HepG2 (cell line): Measurements from ENCODE around the gene YTHDF1. TPM values are rescaled to one million over a fixed set of nuclear protein-coding genes. Genes with fewer than 3 reads are reported as not detected.

ENCODE experiments used
- AHR ChIP-seq: IDR thresholded peaks from 2 replicates; pipeline ENCODE4 v1.6.1; 2018; ENCODE audit warnings: missing genetic modification reagents, missing compliant biosample characterization
- ATM ChIP-seq: fragments of 450-650 bp; IDR thresholded peaks from 2 replicates; pipeline ENCODE4 v1.7.1; 2017; ENCODE audit warnings: mild to moderate bottlenecking, borderline replicate concordance
- BCLAF1 ChIP-seq: fragments of 450-650 bp; IDR thresholded peaks from 2 replicates; pipeline ENCODE4 v1.6.1; 2017; ENCODE audit warnings: mild to moderate bottlenecking
- CC2D1A ChIP-seq: sonication (generic); formaldehyde crosslinking; IDR thresholded peaks from 2 replicates; pipeline ENCODE4 v1.8.1; 2023; ENCODE audit warnings: mild to moderate bottlenecking, missing genetic modification reagents
- CHD2 ChIP-seq: IDR thresholded peaks from 2 replicates; pipeline ENCODE4 v1.6.1; 2011; ENCODE audit warnings: low read depth, low read length, improper control_type of control experiment
- HINFP ChIP-seq: sonication (generic); formaldehyde crosslinking; IDR thresholded peaks from 2 replicates; pipeline ENCODE4 v1.4.0; 2020; ENCODE audit warnings: low read depth, mild to moderate bottlenecking, missing genetic modification reagents
- HNRNPH1 ChIP-seq: fragments of 200-400 bp; formaldehyde crosslinking; optimal IDR thresholded peaks from 2 replicates; pipeline ENCODE3; 2017; ENCODE audit warnings: mild to moderate bottlenecking, low read depth, low read length
- KAT7 ChIP-seq: IDR thresholded peaks from 2 replicates; pipeline ENCODE4 v1.6.1; 2018; ENCODE audit warnings: borderline replicate concordance, missing compliant biosample characterization
- MAX ChIP-seq: IDR thresholded peaks from 2 replicates; pipeline ENCODE4 v1.6.1; 2012; ENCODE audit warnings: inconsistent platforms
- PHF21A ChIP-seq: sonication (generic); formaldehyde crosslinking; IDR thresholded peaks from 2 replicates; pipeline ENCODE4 v1.5.0; 2020; ENCODE audit warnings: mild to moderate bottlenecking, missing genetic modification reagents
- RARA ChIP-seq: IDR thresholded peaks from 2 replicates; pipeline ENCODE4 v1.6.1; 2016; ENCODE audit warnings: missing genetic modification reagents, missing compliant biosample characterization
- SMC3 ChIP-seq: IDR thresholded peaks from 2 replicates; pipeline ENCODE4 v1.6.1; 2011; ENCODE audit warnings: low read length, improper control_type of control experiment
- SP4 ChIP-seq: sonication (generic); formaldehyde crosslinking; IDR thresholded peaks from 2 replicates; pipeline ENCODE4 v1.8.1; 2023; ENCODE audit warnings: mild to moderate bottlenecking, missing genetic modification reagents
- TGIF2 ChIP-seq: IDR thresholded peaks from 2 replicates; pipeline ENCODE4 v1.6.1; 2016; ENCODE audit warnings: control low read depth, missing compliant biosample characterization
- TMF1 ChIP-seq: sonication (generic); formaldehyde crosslinking; IDR thresholded peaks from 2 replicates; pipeline ENCODE4 v1.8.1; 2022; ENCODE audit warnings: low read depth, missing genetic modification reagents
- ZMAT3 ChIP-seq: sonication (generic); formaldehyde crosslinking; conservative IDR thresholded peaks from 2 replicates; pipeline ENCODE4 v1.7.0; 2021; ENCODE audit warnings: missing genetic modification reagents
- ZNF326 ChIP-seq: sonication (generic); formaldehyde crosslinking; IDR thresholded peaks from 2 replicates; pipeline ENCODE4 v1.4.0; 2020; ENCODE audit warnings: missing genetic modification reagents, borderline replicate concordance
- ZNF468 ChIP-seq: sonication (generic); formaldehyde crosslinking; IDR thresholded peaks from 2 replicates; pipeline ENCODE4 v1.8.0; 2022; ENCODE audit warnings: mild to moderate bottlenecking, moderate library complexity, missing genetic modification reagents
- ZNF501 ChIP-seq: sonication (generic); formaldehyde crosslinking; IDR thresholded peaks from 2 replicates; pipeline ENCODE4 v1.5.1; 2020; ENCODE audit warnings: mild to moderate bottlenecking, moderate library complexity, missing genetic modification reagents
- ZNF549 ChIP-seq: sonication (generic); formaldehyde crosslinking; IDR thresholded peaks from 2 replicates; pipeline ENCODE4 v1.5.0; 2020; ENCODE audit warnings: missing genetic modification reagents
- ZNF782 ChIP-seq: sonication (generic); formaldehyde crosslinking; IDR thresholded peaks from 2 replicates; pipeline ENCODE4 v1.4.0; 2020; ENCODE audit warnings: missing genetic modification reagents, mild to moderate bottlenecking, borderline replicate concordance
- polyA plus RNA-seq, 8 experiments: library from polyadenylated mRNA; depleted of rRNA in 3 of 8; stranded (reverse) in 7 of 8; unstranded in 1 of 8; fragments of >200 nt; fragmentation: Illumina TruSeq in 4 of 8; extraction: Trizol in 4 of 8; gene quantifications; 2 replicates each; pipeline versions ENCODE4 v1.2.1 to v1.2.3, GENCODE V29; 2011 to 2016; ENCODE audit warnings: low read depth in 4 of 8, missing spikeins in 1 of 8, mixed read lengths in 1 of 8; ENCODE audit not compliant: insufficient read depth in 1 of 8
- total RNA-seq, 5 experiments: library from RNA; depleted of rRNA; stranded (reverse); fragments of >200 nt; fragmentation: Illumina TruSeq; extraction: Trizol; gene quantifications; 2 replicates each; pipeline ENCODE4 v1.2.3, GENCODE V29; 2016; ENCODE audit warnings: low read depth in 1 of 5
- TF ChIP-seq, protein P1 (sequence below): sonication (generic); formaldehyde crosslinking; IDR thresholded peaks from 2 replicates; pipeline ENCODE4 v1.8.0; 2023; ENCODE audit warnings: mild to moderate bottlenecking, missing genetic modification reagents
- TF ChIP-seq, protein P2 (sequence below): sonication (generic); formaldehyde crosslinking; IDR thresholded peaks from 2 replicates; pipeline ENCODE4 v1.4.0; 2020; ENCODE audit warnings: missing genetic modification reagents; ENCODE audit errors: not compliant biosample characterization
- TF ChIP-seq, protein P3 (sequence below): sonication (generic); formaldehyde crosslinking; IDR thresholded peaks from 2 replicates; pipeline ENCODE4 v1.5.0; 2020; ENCODE audit warnings: missing genetic modification reagents

The YTHDF1 gene
- total and polyA plus RNA-seq, 2 of the 13 experiments (the other 11 are each of a cell fraction or from before 2014, with no cell fraction given): 34.5 to 37.7 TPM

DNA sequence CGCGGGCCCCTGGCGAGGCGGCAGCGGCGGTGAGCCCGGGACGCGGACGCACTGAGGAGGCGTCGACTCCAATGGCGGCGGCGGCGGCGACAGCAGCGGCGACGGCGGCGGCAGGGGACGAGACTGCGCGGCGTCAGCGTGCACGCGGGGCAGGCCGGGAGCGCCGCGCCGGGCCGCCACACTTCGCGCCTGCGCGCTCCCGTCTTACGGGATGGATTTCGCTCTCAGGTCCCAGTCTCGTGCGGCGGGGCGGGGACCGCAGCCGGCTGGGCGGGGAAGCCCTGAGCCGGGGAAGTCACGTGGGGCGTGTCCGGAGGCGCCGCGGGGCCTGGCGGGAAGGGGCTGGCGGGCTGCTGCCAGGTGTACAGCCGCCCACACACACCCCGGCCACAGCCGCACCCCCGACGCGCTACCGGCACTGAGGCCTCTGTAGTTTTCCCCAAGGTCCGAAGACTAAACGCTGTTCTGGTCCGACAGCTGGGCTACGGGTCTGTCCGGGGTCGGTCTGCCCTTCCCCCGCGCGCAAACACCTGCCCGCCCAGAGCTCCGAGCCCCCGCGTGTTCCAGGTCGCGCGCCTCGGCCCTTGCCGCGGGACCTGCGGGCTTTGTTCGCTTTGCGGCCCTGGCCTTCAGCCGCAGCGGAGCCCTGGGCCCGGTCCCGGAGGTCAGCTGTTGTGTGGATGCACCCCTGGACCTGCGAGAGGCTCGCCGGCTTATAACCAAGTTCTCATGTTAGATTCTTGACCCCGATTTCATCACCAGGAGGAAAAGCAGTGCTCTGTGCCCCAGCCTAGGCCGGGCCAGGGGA is at the start of gene YTHDF1 (continued):
- peak; percentile 98 for TF ChIP-seq ZNF501
- TF ChIP-seq CHD2: peak; percentile 52; the same call in 1 of the 2 replicates
- peak; percentile 57; the same call in 1 of the 2 replicates for TF ChIP-seq KAT7
- no peak for TF ChIP-seq ZNF549 (CRISPR knock-in tag)
- peak; percentile 55 for TF ChIP-seq TGIF2
- TF ChIP-seq TMF1 (CRISPR knock-in tag): peak; percentile 76; the same call in 1 of the 2 replicates
- TF ChIP-seq SP4 (CRISPR knock-in tag): peak; percentile 92
- peak; percentile 99 for TF ChIP-seq ZNF782 (CRISPR knock-in tag)
- TF ChIP-seq SMC3: no peak
- TF ChIP-seq RARA (CRISPR knock-in tag): peak; percentile 46; the same call in 1 of the 2 replicates
- TF ChIP-seq AHR (CRISPR knock-in tag): peak; percentile 89; the same call in 1 of the 2 replicates
- TF ChIP-seq, protein P1, sequence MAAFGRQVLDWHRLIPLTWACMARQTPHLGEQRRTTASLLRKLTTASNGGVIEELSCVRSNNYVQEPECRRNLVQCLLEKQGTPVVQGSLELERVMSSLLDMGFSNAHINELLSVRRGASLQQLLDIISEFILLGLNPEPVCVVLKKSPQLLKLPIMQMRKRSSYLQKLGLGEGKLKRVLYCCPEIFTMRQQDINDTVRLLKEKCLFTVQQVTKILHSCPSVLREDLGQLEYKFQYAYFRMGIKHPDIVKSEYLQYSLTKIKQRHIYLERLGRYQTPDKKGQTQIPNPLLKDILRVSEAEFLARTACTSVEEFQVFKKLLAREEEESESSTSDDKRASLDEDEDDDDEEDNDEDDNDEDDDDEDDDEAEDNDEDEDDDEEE (CRISPR knock-in tag): peak; percentile 28; the same call in 1 of the 2 replicates
- TF ChIP-seq ZNF326: no peak
- TF ChIP-seq HNRNPH1: no peak
- no peak for TF ChIP-seq BCLAF1
- TF ChIP-seq HINFP: peak; percentile 95
- TF ChIP-seq, protein P2, sequence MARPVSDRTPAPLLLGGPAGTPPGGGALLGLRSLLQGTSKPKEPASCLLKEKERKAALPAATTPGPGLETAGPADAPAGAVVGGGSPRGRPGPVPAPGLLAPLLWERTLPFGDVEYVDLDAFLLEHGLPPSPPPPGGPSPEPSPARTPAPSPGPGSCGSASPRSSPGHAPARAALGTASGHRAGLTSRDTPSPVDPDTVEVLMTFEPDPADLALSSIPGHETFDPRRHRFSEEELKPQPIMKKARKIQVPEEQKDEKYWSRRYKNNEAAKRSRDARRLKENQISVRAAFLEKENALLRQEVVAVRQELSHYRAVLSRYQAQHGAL: peak; percentile 91
- peak; percentile 84 for TF ChIP-seq PHF21A (CRISPR knock-in tag)
- peak; percentile 98 for TF ChIP-seq MAX
- peak; percentile 99 for TF ChIP-seq ZNF468 (CRISPR knock-in tag)
- no peak for TF ChIP-seq ATM
- TF ChIP-seq ZMAT3 (CRISPR knock-in tag): peak; percentile 98
- TF ChIP-seq, protein P3, sequence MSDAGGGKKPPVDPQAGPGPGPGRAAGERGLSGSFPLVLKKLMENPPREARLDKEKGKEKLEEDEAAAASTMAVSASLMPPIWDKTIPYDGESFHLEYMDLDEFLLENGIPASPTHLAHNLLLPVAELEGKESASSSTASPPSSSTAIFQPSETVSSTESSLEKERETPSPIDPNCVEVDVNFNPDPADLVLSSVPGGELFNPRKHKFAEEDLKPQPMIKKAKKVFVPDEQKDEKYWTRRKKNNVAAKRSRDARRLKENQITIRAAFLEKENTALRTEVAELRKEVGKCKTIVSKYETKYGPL (CRISPR knock-in tag): peak; percentile 84
- TF ChIP-seq CC2D1A (CRISPR knock-in tag): peak; percentile 23; the same call in 1 of the 2 replicates
